Measurements from ENCODE around the gene RAB4A. TPM values are rescaled to one million over a fixed set of nuclear protein-coding genes. Genes with fewer than 3 reads are reported as not detected.

RAB4A gene
- polyA plus RNA-seq, 1 donor from 2014 or later, result 49.8 TPM

GRCh38 chr1:229328598-229329362 is 57.9 kb downstream of the RAB4A start:
- no peak overlapping the region for H3K27ac ChIP-seq (ENCODE audit: low read length)

DNA sequence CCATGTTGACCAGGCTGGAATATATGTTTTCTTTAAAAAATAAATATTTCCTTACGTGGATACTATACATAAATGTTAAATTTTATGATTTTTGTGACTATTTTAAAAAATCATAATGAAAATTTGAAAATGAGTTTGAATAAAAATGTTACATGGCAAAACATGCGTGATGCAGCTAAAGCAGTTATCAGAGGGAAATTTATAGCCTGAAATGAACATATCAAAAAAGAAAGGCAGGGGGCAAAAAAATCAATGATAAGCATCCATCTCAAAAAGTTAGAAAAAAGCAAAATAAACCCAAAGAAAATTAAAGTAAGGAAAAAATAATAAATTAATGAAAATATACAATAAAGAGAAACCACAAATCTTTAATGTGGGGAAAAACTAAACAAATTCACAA is 63.4 kb downstream of the RAB4A start:
- Histone ChIP-seq H3F3A (ENCODE audit: insufficient read depth, low read length, poor library complexity, severe bottlenecking) (no peaks in the 10 kb centered on the region), H3K4me2 (ENCODE audit: low read length) (no peak overlapping the region), H3K9ac (ENCODE audit: low read length) (no peak overlapping the region), H3K9me3 (ENCODE audit: low read length) (no peaks in the 10 kb centered on the region), H3K4me3 (ENCODE audit: low read length) (no peak overlapping the region), H3K36me3 (ENCODE audit: insufficient read depth, low read length) (peaks cover 6% of the 10 kb centered on the region), H3K27ac (ENCODE audit: low read length) (no peak overlapping the region), H4K20me1 (ENCODE audit: insufficient read depth) (no peaks in the 10 kb centered on the region), H3K9me2 (ENCODE audit: insufficient read depth, low read length) (no peaks in the 10 kb centered on the region), H3K79me2 (replicated peaks; ENCODE audit: insufficient read depth, low read length) (peaks cover 47% of the 10 kb centered on the region), H2AFZ (ENCODE audit: low read depth, low read length) (no peak overlapping the region), H3K27me3 (ENCODE audit: insufficient read depth, low read depth, low read length) (no peaks in the 10 kb centered on the region)
- TF ChIP-seq REST (IDR thresholded peaks at IDR 0.05; ENCODE audit: borderline replicate concordance) (no peak), SMC3 (conservative IDR thresholded peaks at IDR 0.05; ENCODE audit: poor library complexity) (no peak), POLR2AphosphoS5 (IDR thresholded peaks at IDR 0.05) (no peak), EP300 (conservative IDR thresholded peaks at IDR 0.05; ENCODE audit: poor library complexity, severe bottlenecking) (no peak), MXI1 (conservative IDR thresholded peaks at IDR 0.05; ENCODE audit: poor library complexity, severe bottlenecking) (no peak), TAF1 (IDR thresholded peaks at IDR 0.05; ENCODE audit: low read depth) (no peak), EZH2 (IDR thresholded peaks at IDR 0.05; ENCODE audit: borderline replicate concordance, insufficient read depth, low read length, poor library complexity, severe bottlenecking) (no peak), RAD21 (conservative IDR thresholded peaks at IDR 0.05) (no peak)
- TF ChIP-seq, protein P1, sequence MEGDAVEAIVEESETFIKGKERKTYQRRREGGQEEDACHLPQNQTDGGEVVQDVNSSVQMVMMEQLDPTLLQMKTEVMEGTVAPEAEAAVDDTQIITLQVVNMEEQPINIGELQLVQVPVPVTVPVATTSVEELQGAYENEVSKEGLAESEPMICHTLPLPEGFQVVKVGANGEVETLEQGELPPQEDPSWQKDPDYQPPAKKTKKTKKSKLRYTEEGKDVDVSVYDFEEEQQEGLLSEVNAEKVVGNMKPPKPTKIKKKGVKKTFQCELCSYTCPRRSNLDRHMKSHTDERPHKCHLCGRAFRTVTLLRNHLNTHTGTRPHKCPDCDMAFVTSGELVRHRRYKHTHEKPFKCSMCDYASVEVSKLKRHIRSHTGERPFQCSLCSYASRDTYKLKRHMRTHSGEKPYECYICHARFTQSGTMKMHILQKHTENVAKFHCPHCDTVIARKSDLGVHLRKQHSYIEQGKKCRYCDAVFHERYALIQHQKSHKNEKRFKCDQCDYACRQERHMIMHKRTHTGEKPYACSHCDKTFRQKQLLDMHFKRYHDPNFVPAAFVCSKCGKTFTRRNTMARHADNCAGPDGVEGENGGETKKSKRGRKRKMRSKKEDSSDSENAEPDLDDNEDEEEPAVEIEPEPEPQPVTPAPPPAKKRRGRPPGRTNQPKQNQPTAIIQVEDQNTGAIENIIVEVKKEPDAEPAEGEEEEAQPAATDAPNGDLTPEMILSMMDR (IDR thresholded peaks at IDR 0.05; ENCODE audit: poor library complexity, severe bottlenecking), result no peak

More at GRCh38 chr1:229328598-229329362, 57.9 kb downstream of the RAB4A start:
- H3K4me3 ChIP-seq (ENCODE audit: low read length), result no peak overlapping the region
- no peak overlapping the region for H3K4me2 ChIP-seq (ENCODE audit: low read length)
- H3K9ac ChIP-seq (ENCODE audit: low read length), result no peak overlapping the region
- H2AFZ ChIP-seq (ENCODE audit: low read depth, low read length), result no peak overlapping the region
- no peaks in the 10 kb centered on the region for H3K27me3 ChIP-seq (ENCODE audit: insufficient read depth, low read depth, low read length)
- TF ChIP-seq MXI1 (conservative IDR thresholded peaks at IDR 0.05; ENCODE audit: poor library complexity, severe bottlenecking), result no peak
- no peak for TF ChIP-seq SMC3 (conservative IDR thresholded peaks at IDR 0.05; ENCODE audit: poor library complexity)
- no peak for TF ChIP-seq POLR2AphosphoS5 (IDR thresholded peaks at IDR 0.05)
- TF ChIP-seq EZH2 (IDR thresholded peaks at IDR 0.05; ENCODE audit: borderline replicate concordance, insufficient read depth, low read length, poor library complexity, severe bottlenecking), result no peak
- TF ChIP-seq RAD21 (conservative IDR thresholded peaks at IDR 0.05), result no peak
- TF ChIP-seq, protein P1 (IDR thresholded peaks at IDR 0.05; ENCODE audit: poor library complexity, severe bottlenecking), result no peak
- no peaks in the 10 kb centered on the region for H3F3A ChIP-seq (ENCODE audit: insufficient read depth, low read length, poor library complexity, severe bottlenecking)
- no peaks in the 10 kb centered on the region for H3K9me2 ChIP-seq (ENCODE audit: insufficient read depth, low read length)
- no peaks in the 10 kb centered on the region for H3K36me3 ChIP-seq (ENCODE audit: insufficient read depth, low read length)
- H3K79me2 ChIP-seq (replicated peaks; ENCODE audit: insufficient read depth, low read length), result peaks cover 5% of the 10 kb centered on the region
- H4K20me1 ChIP-seq (ENCODE audit: insufficient read depth), result no peaks in the 10 kb centered on the region
- H3K9me3 ChIP-seq (ENCODE audit: low read length), result no peaks in the 10 kb centered on the region

Data from neural cell (in vitro differentiated cells).